Fibroblast of pulmonary artery (primary cell): ENCODE measurements around the gene ITSN1.

Experiments used
- DNase-seq: peaks from one replicate; pipeline ENCODE4 v3.0.0-alpha.2; 2010; ENCODE audit warnings: low read depth
- H3K4me3 ChIP-seq: replicated peaks from 2 replicates; pipeline ENCODE4 v1.5.1; 2011; ENCODE audit warnings: low read depth, mild to moderate bottlenecking, control low read depth, low read length, moderate library complexity
- CTCF ChIP-seq: IDR thresholded peaks from 2 replicates; pipeline ENCODE4 v1.5.1; 2011; ENCODE audit warnings: mild to moderate bottlenecking, control low read depth, low read length, inconsistent platforms; ENCODE audit errors: missing control alignments

ITSN1 gene

GRCh38 chr21:33651965-33652680, 9.8 kb downstream of the ITSN1 start:
- H3K4me3 ChIP-seq, result no peak overlapping the region
- no peak for DNase-seq
- TF ChIP-seq CTCF, result no peak

GRCh38 chr21:33654412-33654811, 12.1 kb downstream of the ITSN1 start:
- no peak for DNase-seq
- no peak overlapping the region for H3K4me3 ChIP-seq
- no peak for TF ChIP-seq CTCF

- peak; percentile 90 for DNase-seq
- no peak overlapping the region for H3K4me3 ChIP-seq
- no peak for TF ChIP-seq CTCF
Measured at GRCh38 chr21:33655588-33656221, 13.4 kb downstream of the ITSN1 start.

GRCh38 chr21:33657124-33657820, 15.0 kb downstream of the ITSN1 start:
- peak; percentile 39 for DNase-seq
- no peak for TF ChIP-seq CTCF
- H3K4me3 ChIP-seq, result no peak overlapping the region

- no peak for TF ChIP-seq CTCF
- no peak for DNase-seq
- H3K4me3 ChIP-seq, result no peak overlapping the region
Measured at GRCh38 chr21:33658919-33659567, 16.7 kb downstream of the ITSN1 start.

- DNase-seq, result no peak
- no peak for TF ChIP-seq CTCF
- no peak overlapping the region for H3K4me3 ChIP-seq
Measured at GRCh38 chr21:33659568-33659949, 17.3 kb downstream of the ITSN1 start.
